GM18873 (cell line): ENCODE data around the gene JARID2.

Experiments used
- ATAC-seq: cut with Tn5 transposase; IDR thresholded peaks from one replicate; pipeline ENCODE4 v1.9.1; 2021; ENCODE audit warnings: mild to moderate bottlenecking, moderate library complexity, moderate number of reproducible peaks; ENCODE audit not compliant: unreplicated experiment, low FRiP score

Gene JARID2

DNA sequence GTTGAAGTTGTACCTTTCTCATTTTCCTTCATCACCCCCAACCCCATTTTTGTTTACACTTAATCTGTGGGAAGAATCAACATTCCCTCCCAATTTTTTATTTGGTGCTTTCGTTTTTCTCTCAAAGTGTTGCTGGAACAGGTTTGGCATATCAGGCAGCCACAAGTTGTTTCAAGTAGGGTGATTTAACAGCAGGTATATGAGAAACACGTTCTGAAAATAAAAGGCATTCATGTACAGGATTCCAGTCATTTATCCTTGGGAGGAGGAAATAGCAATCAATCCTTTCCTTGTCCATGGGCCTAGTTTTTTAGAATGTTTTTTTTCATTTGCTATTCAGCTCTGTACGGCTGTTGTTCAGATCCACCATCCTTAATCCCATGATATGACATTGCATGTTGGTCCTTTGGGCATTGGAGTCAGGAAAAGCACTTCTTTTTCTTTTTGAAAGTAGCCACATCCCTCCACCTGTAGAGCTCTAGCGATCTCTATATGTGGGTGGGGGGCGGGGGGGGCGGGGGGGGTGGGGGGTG lies 120.2 kb downstream of the JARID2 start:
- ATAC-seq = no peak

- ATAC-seq = no peak
These were observed 121.0 kb downstream of the JARID2 start for GRCh38 chr6:15366879-15367278.

GRCh38 chr6:15368186-15368585 lies 122.3 kb downstream of the JARID2 start:
- no peak for ATAC-seq

- no peak for ATAC-seq
These were observed 123.0 kb downstream of the JARID2 start for GRCh38 chr6:15368873-15369272.

- no peak for ATAC-seq
These were observed 124.0 kb downstream of the JARID2 start for GRCh38 chr6:15369838-15370237.

DNA sequence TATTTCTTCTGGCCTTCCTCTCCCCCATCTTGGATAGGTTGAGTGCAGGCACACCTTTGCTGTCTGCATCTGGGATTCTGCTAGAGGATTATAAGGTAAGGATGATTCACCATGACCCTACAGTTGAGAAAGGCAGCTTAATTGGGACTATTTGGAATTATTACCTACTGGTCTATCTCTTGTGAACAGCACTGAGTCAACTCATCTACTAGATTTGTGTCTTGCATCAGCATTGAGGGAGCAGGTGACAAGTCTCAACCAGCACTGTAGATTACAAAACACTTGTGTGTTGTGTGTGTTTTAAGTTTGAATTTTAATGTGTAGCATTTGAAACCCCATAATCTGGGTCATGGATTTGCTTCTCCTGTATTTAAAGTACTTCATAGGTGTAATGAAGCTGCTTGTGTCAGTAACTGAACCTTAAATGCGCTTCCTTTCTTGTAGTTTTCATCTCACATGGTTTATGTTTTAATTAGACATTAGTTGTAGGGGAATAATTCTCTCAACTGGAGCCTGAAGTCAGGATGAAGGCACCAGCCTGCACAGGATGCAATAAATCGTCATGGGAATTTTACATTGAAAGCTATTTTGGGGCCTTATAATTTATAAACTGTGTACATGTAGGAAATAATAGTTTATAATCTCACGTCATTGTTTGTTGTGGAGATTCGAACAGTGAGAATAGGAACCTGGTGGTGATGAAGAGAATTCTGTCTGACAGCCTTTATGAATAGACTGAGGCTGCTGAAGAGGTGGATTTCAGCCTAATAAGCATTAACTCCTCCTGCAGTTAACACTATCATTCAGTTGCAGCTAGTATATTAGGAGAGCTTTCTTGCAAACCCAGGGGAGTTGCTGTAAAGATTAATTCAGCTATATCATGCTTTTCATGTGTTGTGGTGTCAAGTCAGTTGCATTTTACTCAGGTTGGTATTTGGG lies 125.1 kb downstream of the JARID2 start:
- no peak for ATAC-seq

DNA sequence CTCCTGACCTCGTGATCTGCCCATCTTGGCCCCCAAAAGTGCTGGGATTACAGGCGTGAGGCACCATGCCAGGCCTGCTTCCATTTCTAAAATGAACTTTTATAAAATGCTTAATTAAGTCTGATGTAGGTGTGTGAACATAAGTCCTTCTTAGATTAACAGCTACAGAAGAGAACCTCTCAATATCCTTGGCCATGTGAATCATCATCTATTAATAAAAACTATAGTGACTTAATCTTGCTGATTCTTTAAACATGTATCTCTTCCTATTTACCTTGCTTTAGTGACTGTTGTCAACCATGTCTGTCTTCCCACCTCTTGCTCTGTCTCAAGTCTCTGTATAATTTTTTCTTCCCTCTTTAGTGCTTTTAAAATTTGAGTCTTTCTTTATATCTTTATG lies 127.1 kb downstream of the JARID2 start:
- ATAC-seq = no peak

DNA sequence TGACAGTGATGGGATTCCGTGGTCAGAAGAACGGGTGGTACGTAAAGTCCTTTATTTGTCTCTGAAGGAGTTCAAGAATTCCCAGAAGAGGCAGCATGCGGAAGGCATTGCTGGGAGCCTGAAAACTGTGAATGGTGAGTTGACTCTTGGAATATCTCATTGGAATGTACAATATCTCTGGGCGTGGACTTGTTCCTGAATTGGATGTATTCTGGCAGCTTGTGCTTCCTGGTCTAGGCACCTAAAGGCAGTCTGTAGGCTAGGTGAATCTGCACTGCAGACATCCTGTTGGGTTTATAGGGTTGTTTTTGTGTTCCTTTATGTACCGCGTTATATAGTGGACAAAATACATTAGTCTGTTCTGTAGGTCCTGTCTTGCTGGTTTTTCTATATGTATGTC lies 128.2 kb downstream of the JARID2 start:
- no peak for ATAC-seq

GRCh38 chr6:15375018-15375417 lies 129.1 kb downstream of the JARID2 start:
- no peak for ATAC-seq

DNA sequence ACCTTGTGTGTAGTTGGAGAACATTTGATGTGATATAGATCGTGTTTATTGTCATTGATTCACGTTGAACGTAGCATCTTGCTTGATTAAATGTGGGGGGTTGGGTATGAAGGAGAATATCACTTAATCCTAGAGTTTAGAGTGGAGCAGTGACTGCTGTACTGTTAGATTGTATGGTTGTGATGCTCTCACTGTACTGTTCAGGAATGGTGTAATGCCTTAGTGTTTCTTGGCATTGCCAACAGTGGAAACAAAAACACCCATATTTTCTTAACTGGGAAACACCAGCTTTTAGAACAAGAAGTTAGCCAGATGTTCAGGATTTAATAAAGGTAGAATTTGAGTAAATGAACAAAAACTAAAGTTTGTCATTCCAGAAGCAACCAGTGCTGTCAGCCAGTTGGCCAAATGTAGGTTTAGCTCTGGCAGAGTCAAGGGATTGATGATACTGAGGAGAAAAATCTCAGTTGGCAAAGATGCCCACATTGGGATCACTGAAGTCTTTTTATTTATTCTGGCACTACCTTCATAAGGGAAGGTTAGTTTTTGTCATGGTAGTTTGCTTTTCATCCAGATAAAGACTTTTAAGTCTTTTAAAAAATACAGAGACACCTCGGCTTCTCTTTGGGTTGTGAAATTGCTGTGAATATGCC lies 129.9 kb downstream of the JARID2 start:
- no peak for ATAC-seq

GRCh38 chr6:15376900-15377487 lies 131.1 kb downstream of the JARID2 start:
- ATAC-seq = no peak

- no peak for ATAC-seq
These were observed 132.4 kb downstream of the JARID2 start for GRCh38 chr6:15378272-15378671.

GRCh38 chr6:15378866-15379265 lies 133.0 kb downstream of the JARID2 start:
- no peak for ATAC-seq

- no peak for ATAC-seq
These were observed 134.5 kb downstream of the JARID2 start for GRCh38 chr6:15380351-15380750.

DNA sequence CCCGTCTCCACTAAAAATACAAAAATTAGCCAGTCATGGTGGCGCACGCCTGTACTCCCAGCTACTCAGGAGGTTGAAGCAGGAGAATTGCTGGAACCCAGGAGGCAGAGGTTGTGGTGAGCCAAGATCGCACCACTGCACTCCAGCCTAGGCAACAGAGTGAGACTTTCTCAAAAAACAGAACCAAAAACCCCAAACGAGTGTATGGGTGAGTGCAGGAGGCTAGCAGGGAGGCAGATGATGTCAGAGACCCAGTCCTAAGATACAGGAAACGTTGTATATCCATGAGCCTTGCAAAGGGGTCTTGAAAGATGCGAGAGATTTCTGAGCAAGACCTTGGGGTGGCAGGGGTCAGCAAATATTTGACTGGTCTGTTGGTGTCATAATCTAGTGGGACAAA lies 136.2 kb downstream of the JARID2 start:
- ATAC-seq = no peak

GRCh38 chr6:15382712-15383111 lies 136.8 kb downstream of the JARID2 start:
- ATAC-seq = no peak

- ATAC-seq = peak; percentile 38
These were observed 139.0 kb downstream of the JARID2 start for GRCh38 chr6:15384901-15385300.

DNA sequence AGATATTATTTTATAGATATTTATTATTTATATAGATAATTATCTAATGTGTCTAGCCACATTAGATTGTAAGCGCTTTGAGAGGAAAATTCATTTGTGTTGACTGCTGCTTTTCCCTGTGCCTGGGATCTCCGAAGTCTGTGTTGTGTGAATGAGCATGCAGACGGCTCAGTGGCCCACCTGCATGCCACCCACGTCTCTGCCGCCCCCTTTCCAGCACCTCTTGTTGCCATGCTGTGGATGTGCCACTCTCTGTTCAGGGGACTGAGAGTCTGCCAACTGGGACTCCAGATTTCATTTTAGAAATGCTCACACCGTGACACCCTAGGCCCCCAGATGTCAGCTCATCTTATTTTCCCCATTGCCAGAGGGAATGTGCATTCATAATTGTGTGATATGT lies 139.7 kb downstream of the JARID2 start:
- ATAC-seq = no peak

GRCh38 chr6:15386110-15386755 lies 140.4 kb downstream of the JARID2 start:
- no peak for ATAC-seq

- no peak for ATAC-seq
These were observed 140.9 kb downstream of the JARID2 start for GRCh38 chr6:15386756-15387112.

- ATAC-seq = no peak
These were observed 141.2 kb downstream of the JARID2 start for GRCh38 chr6:15387118-15387517.
